Renal pelvis (tissue), 4 donors: ENCODE data around the gene C11orf71. TPM values are rescaled to one million over a fixed set of nuclear protein-coding genes. Genes with fewer than 3 reads are reported as not detected.

Experiments used
- DNase-seq: peaks from one replicate; pipeline ENCODE4 v3.0.0-alpha.2; 2013
- polyA plus RNA-seq, 3 donors: library from polyadenylated mRNA; unstranded; fragments of 120-200 nt; gene quantifications; one replicate each; pipeline ENCODE4 v1.2.1, GENCODE V29; 2013; ENCODE audit not compliant: insufficient read length in 3 of 3

C11orf71 gene
- polyA plus RNA-seq, 3 donors = 15.8 to 18.3 (median 18.0) TPM

DNA sequence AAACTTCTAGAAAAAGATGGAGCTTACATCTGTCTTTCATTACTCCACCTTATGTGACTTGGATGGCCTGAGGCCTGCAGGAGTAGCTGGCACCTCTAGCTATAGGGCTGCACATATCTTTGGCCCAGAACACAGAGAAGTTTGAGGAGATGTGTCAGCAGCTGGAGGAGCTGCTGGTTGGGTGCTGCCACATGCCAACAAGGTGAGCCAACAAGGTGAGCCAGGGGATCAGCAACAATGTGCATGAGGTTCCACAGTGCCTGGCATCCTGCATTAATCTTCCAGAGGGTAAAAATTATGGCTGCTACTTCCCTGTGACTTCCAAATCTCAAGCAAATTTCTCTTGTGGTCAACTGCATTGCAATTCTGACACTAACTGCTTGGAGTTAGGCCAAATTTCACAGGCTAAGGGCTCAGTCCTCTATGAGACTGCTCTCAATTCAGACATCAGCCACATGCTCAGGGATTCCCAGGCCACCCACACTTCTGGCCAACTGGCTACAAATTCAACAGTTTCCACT lies 16.2 kb upstream of the C11orf71 start:
- DNase-seq = no peak

DNA sequence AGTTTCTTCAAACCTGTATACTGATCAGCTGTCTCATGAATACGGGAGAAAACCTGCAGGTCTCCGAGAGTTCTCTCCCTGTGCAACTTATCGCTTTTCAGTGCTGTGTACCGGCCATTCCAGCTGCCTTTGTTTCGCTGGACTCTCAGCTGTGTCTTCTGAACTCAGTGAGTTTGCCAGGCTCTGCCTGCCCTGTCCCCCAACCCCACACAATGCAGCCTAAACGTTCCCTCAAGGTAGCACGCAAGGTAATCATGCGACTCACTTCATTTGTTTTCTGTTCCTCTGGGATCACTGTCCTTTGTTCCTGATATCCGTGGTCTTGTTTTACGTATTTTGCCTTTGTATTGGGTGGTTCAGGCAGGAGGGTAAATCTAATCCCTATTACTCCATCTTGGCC lies 13.6 kb upstream of the C11orf71 start:
- DNase-seq = no peak

DNA sequence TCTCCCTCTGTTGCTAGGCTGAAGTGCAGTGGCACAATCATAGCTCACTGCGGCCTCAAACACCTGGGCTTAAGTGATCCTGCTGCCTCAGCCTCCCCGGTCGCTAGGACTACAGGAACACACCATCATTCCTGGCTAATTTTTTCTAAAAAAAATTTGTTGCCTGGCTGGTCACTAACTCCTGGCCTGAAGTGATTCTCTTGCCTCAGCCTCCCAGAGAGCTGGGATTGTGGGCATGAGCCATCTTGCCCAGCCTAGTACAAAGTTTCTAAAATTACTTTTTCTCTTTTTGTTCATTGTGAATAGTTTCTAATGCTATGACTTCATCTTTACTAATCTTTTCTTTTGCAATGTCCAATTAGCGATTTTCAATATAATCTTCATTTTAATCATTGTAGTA lies 12.6 kb upstream of the C11orf71 start:
- DNase-seq = no peak

DNA sequence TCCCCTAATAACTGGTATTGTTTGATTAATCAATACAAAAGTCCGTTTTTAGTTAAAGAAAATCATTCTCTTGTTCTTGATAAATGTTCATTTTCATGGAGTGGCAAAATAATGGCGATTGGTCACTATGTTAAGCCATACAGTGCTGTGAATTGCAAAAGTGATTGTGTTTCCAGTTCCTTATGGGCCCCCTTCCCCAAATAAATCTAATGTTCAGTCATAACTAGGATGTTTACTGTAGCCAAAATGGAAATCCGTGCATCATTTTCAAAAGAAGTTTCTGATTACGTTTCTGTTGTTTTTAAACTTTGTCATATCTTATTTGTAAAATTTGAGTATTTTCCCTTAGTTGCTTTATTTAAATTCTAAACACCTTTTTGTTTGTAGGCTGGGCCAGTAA lies 1.0 kb upstream of the C11orf71 start:
- DNase-seq = no peak

DNA sequence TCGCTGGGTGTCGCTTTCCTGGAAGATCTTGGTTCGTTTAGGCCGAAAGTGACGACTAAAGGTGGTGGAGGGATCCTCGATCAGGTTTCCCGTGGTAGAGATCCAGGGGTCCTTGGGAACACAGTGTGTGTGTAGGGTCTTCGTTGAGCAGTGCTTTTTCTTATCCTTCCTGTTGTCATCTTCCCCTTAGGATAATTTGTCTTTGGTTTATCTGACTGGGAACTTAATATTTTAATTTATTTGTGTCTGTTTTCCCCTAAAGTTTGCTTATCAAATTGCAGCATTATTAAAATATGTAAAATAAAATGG lies 558 bp upstream of the C11orf71 start:
- no peak for DNase-seq

DNA sequence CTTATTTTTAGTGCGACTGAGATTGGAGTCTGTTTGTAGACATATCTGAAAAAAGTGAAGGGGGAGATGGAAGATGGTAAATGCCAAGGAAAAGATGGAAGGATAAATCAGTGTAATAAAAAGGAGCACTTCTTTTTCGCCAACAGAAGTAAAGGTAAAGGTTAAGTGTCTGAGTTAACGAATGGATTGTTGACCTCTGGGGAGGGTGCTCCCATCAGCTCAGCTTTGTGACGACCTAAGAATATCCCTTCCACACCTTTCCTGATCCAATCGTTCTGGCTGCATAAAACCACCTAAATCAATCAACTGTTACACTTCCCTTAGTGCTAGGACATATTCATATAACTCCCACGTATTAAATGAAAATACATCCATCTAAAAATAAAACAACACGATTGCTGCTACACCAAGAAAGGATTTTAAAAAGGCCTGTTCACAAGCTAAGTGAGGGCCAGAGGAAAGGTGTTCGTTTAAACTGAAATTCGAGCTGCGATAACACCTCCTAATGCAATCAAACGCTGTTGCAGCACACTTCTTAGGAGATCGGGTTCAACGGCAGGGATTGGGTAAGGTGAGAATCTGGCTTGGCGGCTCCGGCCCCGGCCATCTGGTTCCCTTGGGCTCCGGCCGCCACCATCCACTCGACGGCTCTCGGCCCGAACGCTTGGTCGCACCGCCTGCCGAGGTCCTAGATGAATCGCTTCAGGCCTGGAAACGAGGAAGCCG lies 658 bp downstream of the C11orf71 start:
- DNase-seq = peak; percentile 71

DNA sequence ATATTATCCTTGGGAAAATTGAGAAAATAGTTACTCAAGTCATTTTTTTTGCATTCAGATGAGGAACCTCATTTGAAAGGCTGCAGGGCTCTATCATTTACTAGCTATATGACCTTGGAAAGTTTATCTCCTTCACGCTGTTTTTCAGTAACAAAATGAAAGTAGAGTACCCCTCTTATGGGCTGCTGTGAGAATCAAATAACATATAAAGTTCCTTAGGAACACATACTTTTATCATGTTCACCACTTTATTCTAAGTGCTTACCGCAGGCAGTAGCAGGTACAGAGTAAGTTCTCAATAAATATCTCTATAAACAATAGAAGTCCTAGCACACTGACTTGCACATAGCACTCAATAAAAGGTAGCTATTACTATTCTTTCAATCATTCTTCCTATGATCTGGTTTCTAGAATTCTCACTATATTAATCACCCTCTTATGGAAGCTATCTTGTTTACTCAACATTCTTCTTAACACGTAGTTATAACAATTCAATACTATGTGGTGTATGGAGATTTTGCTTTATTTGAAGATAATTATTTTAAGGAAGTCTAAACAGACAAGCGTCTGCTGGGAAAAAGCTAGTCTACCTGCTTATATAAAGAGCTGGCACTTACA lies 1.9 kb downstream of the C11orf71 start:
- DNase-seq = no peak

DNA sequence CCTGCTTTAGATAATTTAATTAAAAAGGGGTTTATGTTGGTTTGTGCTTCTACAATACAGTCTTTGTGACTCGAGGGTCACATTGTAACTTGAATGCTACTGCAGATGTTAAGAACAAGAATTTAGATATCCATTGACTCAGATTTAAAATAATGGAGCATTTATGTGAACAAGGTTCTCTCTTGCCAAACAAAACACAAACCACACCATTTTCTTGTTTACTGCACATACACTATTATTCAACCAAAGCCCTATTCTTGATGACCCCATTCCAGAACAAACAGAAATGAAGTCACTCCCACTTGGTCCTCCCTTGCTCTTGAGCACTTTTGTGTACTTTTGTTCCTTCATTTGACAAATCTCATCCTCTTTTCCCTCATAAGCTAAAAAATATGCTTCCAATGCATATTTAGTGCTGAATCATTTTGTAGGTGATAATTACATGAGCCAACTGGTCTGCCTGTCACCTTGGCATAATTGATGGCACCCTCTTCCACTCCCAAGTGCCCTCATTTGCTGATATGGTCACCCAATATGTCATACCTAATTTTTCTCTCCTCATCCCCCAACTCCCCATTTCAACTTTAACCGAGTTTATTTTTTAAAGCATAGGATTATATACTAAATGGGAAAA lies 2.8 kb downstream of the C11orf71 start:
- DNase-seq = no peak

DNA sequence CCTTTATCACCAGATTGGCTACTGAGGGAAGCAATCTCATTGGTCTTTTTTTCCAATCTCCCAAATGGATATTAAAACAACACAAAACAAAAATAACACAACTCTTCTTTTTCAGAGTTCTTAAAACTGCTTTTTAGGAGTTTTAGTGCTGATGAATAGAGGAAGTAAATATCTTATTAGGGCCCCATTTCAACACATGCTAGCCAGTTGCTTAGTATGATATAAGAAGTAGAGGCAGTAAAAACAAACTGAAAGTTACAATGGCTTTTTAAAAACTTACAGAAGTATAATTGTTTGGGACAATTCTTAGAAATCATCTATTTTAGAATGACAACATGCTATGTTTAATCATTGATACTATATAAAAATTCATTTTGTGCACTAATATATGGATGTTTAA lies 3.4 kb downstream of the C11orf71 start:
- DNase-seq = no peak

DNA sequence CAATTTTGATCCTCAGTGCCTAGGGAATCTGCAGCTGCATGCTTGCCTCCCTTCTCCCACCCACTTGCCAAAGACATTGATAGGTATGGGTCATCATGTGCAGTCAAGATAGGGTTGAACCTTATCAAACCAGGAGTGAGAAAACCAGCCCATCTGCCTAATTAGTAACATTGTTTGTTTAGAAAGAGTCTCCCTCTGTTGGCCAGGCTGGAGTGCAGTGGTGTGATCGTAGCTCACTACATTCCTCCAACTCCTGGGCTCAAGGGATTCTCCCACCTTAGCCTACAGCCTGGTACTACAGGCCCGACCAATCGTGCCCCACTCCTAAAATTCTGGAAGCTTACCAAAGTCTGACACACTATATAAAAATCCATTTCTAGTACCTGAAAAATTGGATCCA lies 4.6 kb downstream of the C11orf71 start:
- no peak for DNase-seq

DNA sequence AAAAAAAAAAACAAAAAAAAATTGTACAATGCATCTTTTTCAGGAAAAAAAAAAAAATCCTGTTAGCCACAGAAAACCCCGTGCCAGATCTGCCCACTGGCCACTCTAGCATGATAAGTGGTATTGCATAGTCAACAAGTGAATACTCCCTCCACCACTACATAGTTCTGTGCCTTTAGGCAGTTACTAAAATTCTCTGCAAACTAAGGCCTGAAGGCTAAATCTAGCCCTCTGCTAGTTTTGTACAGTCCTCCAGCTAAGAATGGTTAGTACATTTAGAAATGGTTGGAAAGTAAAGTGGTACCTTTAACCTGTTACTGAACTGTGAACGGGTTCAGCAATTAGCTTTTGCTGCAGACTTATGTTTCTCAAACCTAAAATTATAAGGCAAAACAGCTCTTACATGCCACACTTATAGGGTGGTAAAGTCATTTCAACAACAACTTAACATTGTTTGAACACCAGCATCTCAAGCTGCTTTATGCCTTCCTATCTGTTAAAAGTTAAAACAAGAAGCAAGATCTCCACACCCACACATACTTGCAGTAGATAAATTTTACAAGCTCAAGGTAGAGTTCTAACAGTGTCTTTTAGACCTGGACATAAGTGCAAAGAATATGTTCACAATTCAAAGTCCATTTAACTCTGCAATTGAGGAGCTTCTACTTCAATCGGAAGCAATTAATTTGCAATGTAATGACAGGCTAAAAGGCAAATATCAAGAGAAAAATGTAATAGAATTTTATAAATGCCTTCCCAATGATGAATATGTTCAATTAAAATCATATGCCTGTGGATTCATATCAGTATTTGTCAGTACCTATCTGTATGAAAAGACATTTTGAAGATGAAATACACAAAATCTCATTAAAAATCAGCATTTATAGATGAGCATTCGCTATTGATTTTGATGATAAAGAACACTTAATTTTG lies 7.3 kb downstream of the C11orf71 start:
- DNase-seq = no peak

DNA sequence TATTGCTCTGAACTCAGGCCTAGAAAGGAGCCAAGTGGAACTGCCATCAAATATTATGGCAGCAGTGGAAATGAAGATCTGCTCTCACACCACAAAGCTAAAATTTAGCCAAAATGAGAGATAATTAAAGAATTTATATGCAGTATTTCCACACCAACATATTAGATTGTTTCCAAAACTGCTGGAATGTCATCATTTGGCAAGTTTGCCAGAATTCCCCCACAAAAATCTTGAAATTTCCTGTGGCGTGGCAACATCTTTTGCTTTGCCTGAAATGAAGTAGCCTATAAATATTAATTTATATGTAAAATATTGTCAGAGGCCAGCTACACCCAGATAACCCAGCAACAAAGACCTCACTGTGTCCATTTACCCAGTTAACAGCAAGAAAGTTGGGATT lies 13.8 kb downstream of the C11orf71 start:
- DNase-seq = no peak

DNA sequence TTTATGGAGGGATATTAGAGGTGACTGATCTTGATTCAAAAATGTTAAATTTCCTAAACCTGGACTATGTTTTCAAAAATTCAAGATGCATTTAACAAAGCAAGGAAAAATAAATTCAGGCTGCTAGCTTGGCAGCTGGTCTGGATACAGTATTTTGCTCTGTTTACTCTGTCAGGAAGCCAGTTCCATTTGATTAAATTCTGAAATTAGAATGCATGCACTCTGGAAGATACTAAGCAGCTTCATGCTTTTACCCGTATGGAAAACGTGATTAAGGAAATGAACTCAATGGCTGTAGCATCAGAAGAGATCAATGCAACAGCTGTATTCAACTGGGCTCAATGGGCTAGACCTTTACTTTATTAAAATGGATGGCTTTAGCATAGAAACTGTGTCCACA lies 14.2 kb downstream of the C11orf71 start:
- DNase-seq = no peak

DNA sequence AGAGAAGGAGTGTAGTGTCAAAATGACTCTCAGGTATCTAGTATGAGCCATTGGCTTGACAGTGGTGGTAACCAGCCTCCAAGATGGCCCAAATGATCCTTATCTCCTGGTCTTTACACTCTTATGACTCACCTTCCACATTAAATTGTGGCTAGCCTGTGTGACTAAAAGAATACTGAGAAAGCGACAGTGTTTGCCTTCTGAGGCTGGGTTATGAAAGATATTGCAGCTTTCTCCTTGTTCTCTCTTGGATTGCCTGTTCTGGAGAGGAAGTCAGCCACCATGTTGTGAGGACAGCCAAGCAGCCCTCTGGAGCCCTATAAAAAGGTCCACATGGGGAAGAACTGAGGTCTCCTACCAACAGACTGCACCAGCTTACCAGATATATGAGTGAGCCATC lies 15.8 kb downstream of the C11orf71 start:
- no peak for DNase-seq

DNA sequence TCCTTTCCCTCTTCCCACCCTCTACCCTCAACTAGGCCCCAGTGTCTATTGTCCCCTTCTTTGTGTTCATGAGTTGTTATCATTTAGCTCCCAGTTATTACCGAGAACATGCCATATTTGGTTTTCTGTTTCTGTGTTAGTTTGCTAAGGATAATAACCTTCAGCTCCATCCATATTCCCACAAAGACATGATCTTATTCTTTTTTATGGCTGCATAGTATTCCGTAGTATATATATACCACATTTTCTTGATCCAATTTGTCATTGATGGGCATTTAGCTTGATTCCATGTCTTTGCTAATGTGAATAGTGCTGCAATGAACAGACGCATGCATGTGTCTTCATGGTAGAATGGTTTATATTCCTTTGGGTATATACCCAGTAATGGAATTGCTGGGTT lies 17.8 kb downstream of the C11orf71 start:
- DNase-seq = no peak

DNA sequence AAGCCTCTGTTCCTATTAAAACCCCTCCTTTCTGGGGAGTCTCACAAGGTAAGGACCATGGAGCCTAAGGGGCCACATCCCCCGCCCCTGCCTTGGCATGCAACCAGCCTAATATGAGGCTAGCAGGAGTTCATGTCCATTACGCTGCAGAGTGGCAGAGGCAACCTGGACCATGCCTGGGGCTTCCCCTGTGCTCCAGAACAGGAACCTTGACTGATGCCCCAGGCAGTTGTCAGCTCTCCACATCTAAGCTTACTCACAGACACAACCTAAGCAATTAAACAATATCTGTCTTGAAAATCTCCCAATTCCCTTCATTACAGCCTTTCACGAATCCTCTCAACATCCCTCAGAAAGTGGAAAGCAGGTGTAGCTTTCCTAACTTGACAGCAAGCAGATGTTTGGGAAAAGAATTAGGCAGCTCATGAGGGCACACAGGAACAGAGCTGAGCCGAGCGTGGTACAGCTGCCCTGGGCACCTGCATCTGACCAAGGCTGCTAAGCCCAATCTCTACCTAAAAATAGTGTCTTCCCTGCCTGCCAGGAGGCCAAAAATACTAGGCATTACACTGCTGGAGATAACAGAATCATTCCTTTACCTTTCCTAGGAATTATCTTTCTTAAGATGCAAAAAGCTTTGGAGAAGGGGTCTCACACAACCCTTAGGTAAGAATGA lies 20.8 kb downstream of the C11orf71 start:
- DNase-seq = no peak

DNA sequence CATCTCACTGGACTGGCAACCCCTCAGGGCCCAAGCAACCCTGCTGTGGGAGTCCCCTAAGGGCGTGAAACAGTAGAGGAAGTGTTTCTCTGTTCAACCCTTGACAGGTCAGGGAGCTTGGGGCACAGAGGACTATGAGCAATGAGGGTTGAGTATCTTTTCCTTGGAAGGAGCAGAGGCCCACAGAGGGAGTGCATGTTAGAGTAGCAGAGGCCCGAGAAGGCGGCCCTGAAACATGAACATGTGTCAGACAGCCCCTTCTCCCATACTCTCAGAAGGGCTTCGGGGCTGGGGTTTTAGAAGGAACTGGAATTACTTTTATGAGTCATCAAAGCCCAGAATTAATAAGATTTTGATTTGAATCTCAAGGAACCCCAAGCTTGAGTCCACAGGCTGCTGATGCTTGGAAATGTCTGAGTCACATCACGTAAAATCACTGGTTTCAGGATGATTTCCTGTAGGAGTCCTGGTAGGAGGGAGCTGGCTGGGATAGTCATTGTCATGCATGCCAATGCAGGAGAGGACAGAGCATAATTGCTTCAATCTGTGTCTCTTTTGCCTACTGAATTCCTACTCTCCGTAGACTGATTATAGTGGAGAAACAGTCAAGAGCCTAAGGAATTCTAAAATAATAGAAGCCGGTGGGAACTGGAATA lies 22.6 kb downstream of the C11orf71 start:
- DNase-seq = no peak

DNA sequence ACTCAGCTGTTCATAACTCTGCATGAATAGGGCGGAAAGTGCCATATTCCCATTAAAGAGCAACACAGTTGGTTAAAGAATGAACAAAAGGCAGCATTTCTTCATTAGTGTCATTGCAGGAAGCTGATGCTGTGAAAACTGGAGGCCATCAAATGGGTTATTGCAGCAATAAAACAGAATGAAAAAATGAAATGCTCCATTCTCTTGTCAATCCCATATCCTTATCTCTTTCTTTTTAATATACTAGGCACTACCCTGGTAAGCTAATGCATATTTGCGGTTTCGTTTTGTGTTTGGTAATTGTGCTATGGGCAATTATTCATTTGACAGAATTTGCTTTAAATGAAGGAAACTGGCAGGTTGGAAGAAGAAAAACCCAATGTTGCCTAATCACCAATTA lies 25.3 kb downstream of the C11orf71 start:
- no peak for DNase-seq

DNA sequence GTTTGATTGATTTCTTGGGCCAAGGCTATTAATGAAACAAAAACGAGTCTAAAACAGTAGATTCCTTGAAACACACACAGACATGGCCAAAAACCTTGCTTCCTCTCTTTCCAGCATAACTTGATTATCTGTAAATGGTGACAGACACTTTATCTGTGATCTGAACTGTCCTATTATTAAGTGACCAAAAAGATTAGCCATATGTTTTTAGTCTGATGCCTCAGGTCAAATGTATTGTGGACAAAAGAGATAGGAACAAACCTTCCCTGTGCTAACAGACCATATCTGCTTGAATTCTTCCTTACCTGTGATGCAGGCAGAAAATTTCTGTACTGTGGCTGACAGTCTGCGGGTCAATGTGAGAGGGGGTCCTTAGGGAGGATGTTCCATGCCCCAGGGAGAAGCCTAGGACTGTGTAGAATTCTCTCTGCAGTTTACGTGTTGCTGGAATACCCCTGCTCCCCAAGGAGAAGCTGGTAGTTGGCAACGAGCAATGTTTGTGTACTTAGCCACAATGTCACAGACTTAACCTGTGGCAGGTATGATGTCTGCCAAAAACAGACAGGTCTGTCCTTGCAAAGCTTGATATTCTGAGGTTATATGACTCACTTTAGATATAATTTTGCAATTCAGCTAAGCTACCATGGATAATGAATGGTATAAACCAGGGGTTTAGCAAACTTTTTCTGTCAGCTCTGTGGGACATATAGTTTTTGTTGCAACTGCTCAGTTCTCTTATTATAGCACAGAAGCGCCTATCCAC lies 31.2 kb downstream of the C11orf71 start:
- DNase-seq = no peak

DNA sequence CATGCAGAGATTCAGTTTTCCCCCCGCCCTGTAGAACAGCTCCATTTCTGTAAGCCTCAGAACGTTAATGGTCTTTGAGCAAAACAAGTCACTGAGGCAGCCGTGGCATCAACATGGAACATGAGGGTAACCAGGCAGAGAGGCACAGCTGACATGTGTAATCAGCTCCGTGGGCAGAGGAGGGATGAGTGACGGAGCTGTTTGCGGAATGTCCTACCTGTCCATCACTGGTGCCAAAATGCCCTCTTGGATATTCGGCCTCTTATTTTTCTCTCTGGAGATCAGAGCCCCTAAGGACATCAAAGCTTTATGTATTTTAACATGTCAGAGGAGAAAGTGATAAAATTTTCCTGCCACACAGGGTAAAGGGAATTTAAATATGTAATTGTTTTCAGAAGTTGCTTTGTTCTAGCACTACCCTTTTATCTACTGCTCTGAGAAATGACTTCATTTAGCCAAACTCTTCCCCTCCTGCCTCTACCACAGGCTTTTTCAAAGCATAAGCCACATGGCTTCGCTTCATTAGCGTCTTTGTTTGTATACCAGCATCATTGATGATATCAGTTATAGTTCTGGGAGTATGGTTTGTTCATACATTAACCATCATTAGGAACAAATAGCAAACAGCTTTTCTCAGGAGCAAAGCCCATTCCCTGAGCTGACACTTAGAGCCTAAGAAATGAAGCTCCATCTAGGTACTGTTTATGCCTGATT lies 32.9 kb downstream of the C11orf71 start:
- no peak for DNase-seq
